Measurements from ENCODE around the gene MS4A18. TPM values are rescaled to one million over a fixed set of nuclear protein-coding genes. Genes with fewer than 3 reads are reported as not detected.
"Not testable (repeated sequence)": the region's sequence is repeated elsewhere in the genome, so short reads cannot be mapped to it uniquely, and the experiment has no call there.

MS4A18 gene
- total RNA-seq, 1 donor from 2014 or later = not detected

- H3K27me3 ChIP-seq (ENCODE audit: low read depth) = peaks cover 3% of the 10 kb centered on the region
- H3K27ac ChIP-seq = no peak overlapping the region
- DNase-seq (no peak), ATAC-seq (no peak)
- H3K4me3 ChIP-seq = no peak overlapping the region
- H3K36me3 ChIP-seq = no peaks in the 10 kb centered on the region
- TF ChIP-seq CTCF (IDR thresholded peaks at IDR 0.05) = no peak
- intact Hi-C loops (cut with DNase I) = no loop called here
- H3K4me1 ChIP-seq = no peaks in the 10 kb centered on the region
- no peaks in the 10 kb centered on the region for H3K9me3 ChIP-seq
Measured at GRCh38 chr11:60706931-60707330, 17.6 kb upstream of the MS4A18 start.

GRCh38 chr11:60710482-60710881 lies 14.0 kb upstream of the MS4A18 start:
- Histone ChIP-seq H3K4me1 (no peaks in the 10 kb centered on the region), H3K9me3 (no peaks in the 10 kb centered on the region), H3K27me3 (ENCODE audit: low read depth) (peaks cover 3% of the 10 kb centered on the region), H3K27ac (no peak overlapping the region), H3K4me3 (no peak overlapping the region), H3K36me3 (no peaks in the 10 kb centered on the region)
- intact Hi-C loops (cut with DNase I) = no loop called here
- ATAC-seq (no peak), DNase-seq (no peak)
- no peak for TF ChIP-seq CTCF (IDR thresholded peaks at IDR 0.05)

GRCh38 chr11:60711276-60711675 lies 13.2 kb upstream of the MS4A18 start:
- Histone ChIP-seq H3K4me3 (no peak overlapping the region), H3K4me1 (no peaks in the 10 kb centered on the region), H3K36me3 (no peaks in the 10 kb centered on the region), H3K27ac (no peak overlapping the region), H3K27me3 (ENCODE audit: low read depth) (peaks cover 3% of the 10 kb centered on the region), H3K9me3 (no peaks in the 10 kb centered on the region)
- intact Hi-C loops (cut with DNase I) = no loop called here
- DNase-seq = no peak
- ATAC-seq = no peak
- TF ChIP-seq CTCF (IDR thresholded peaks at IDR 0.05) = no peak

- H3K4me1 ChIP-seq; intact Hi-C loops (cut with DNase I); ATAC-seq; H3K27me3 ChIP-seq (ENCODE audit: low read depth); H3K27ac ChIP-seq; H3K4me3 ChIP-seq; H3K36me3 ChIP-seq; H3K9me3 ChIP-seq; DNase-seq: not testable (repeated sequence)
Measured at GRCh38 chr11:60713423-60713822, 11.1 kb upstream of the MS4A18 start.

GRCh38 chr11:60717956-60718355 lies 6.6 kb upstream of the MS4A18 start:
- H3K4me3 ChIP-seq = no peak overlapping the region
- no peak for TF ChIP-seq CTCF (IDR thresholded peaks at IDR 0.05)
- H3K36me3 ChIP-seq = no peaks in the 10 kb centered on the region
- DNase-seq (no peak), ATAC-seq (no peak)
- H3K27ac ChIP-seq = no peak overlapping the region
- H3K9me3 ChIP-seq = no peaks in the 10 kb centered on the region
- H3K27me3 ChIP-seq (ENCODE audit: low read depth) = peaks cover 6% of the 10 kb centered on the region
- intact Hi-C loops (cut with DNase I) = no loop called here
- no peaks in the 10 kb centered on the region for H3K4me1 ChIP-seq

- H3K4me3 ChIP-seq = no peak overlapping the region
- intact Hi-C loops (cut with DNase I) = no loop called here
- peaks cover 6% of the 10 kb centered on the region for H3K27me3 ChIP-seq (ENCODE audit: low read depth)
- no peak for ATAC-seq
- H3K27ac ChIP-seq = no peak overlapping the region
- H3K36me3 ChIP-seq = no peaks in the 10 kb centered on the region
- no peak for TF ChIP-seq CTCF (IDR thresholded peaks at IDR 0.05)
- no peaks in the 10 kb centered on the region for H3K4me1 ChIP-seq
- no peaks in the 10 kb centered on the region for H3K9me3 ChIP-seq
- no peak for DNase-seq
Measured at GRCh38 chr11:60718524-60719316, 5.8 kb upstream of the MS4A18 start.

Data from lower lobe of right lung (tissue), 2 donors.